Liver (tissue), 9 donors: Measurements from ENCODE around the gene ATL1. TPM values are rescaled to one million over a fixed set of nuclear protein-coding genes. Genes with fewer than 3 reads are reported as not detected.

Experiments used
- DNase-seq: peaks from one replicate; pipeline ENCODE4 v3.0.0-alpha.2; 2017; ENCODE audit warnings: low spot score
- H3K27ac ChIP-seq, 2 donors: one replicate each; pipeline ENCODE4 v1.7.0; 2013; ENCODE audit warnings: inconsistent platforms in 2 of 2, low read length in 2 of 2, control low read depth in 1 of 2, low read depth in 1 of 2, mild to moderate bottlenecking in 1 of 2
- H3K27me3 ChIP-seq, 4 donors: one replicate each; pipeline versions ENCODE4 v1.6.1 to v1.7.0; 2013; ENCODE audit warnings: low read length in 3 of 4, inconsistent platforms in 1 of 4, mild to moderate bottlenecking in 1 of 4, moderate library complexity in 1 of 4; ENCODE audit not compliant: control insufficient read depth in 4 of 4, insufficient read depth in 4 of 4
- H3K36me3 ChIP-seq, 4 donors: one replicate each; pipeline versions ENCODE4 v1.6.1 to v1.7.0; 2013; ENCODE audit warnings: low read length in 3 of 4, mild to moderate bottlenecking in 3 of 4, low read depth in 1 of 4, moderate library complexity in 1 of 4; ENCODE audit not compliant: control insufficient read depth in 4 of 4, insufficient read depth in 3 of 4
- H3K4me1 ChIP-seq, 4 donors: one replicate each; pipeline versions ENCODE4 v1.6.1 to v1.7.0; 2013; ENCODE audit warnings: low read length in 3 of 4, mild to moderate bottlenecking in 3 of 4, moderate library complexity in 1 of 4; ENCODE audit not compliant: control insufficient read depth in 4 of 4, insufficient read depth in 4 of 4
- H3K4me3 ChIP-seq, 3 donors: one replicate each; pipeline versions ENCODE4 v1.6.1 to v1.7.0; 2013; ENCODE audit warnings: low read length in 3 of 3, control low read depth in 1 of 3, low read depth in 1 of 3, mild to moderate bottlenecking in 1 of 3
- H3K9ac ChIP-seq, 2 donors: one replicate each; pipeline ENCODE4 v1.7.0; 2013; ENCODE audit warnings: low read length in 2 of 2, mild to moderate bottlenecking in 2 of 2, moderate library complexity in 2 of 2, control low read depth in 1 of 2, low read depth in 1 of 2
- H3K9me3 ChIP-seq, 4 donors: one replicate each; pipeline versions ENCODE4 v1.6.1 to v1.7.0; 2013; ENCODE audit warnings: low read length in 3 of 4; ENCODE audit not compliant: control insufficient read depth in 4 of 4
- ATF3 ChIP-seq: IDR thresholded peaks from 2 replicates; pipeline ENCODE4 v1.6.1; 2016; ENCODE audit warnings: antibody characterized with exemption
- CTCF ChIP-seq: fragments of 150-350 bp; IDR thresholded peaks from 2 replicates; pipeline ENCODE4 v1.5.1; 2017; ENCODE audit warnings: improper control_type of control experiment, low read depth, low read length; ENCODE audit not compliant: missing input control
- EGR1 ChIP-seq, 2 donors: IDR thresholded peaks; 2 replicates each; pipeline ENCODE4 v1.6.1; 2016 to 2018; ENCODE audit warnings: antibody characterized with exemption in 2 of 2, low read depth in 2 of 2
- FOXA1 ChIP-seq: IDR thresholded peaks from 2 replicates; pipeline ENCODE4 v1.6.1; 2016; ENCODE audit warnings: antibody characterized with exemption
- FOXA2 ChIP-seq: IDR thresholded peaks from 2 replicates; pipeline ENCODE4 v1.6.1; 2016; ENCODE audit warnings: antibody characterized with exemption
- GABPA ChIP-seq, 2 donors: IDR thresholded peaks in 1 of 2; conservative IDR thresholded peaks in 1 of 2; 2 replicates each; pipeline ENCODE4 v1.6.1; 2016; ENCODE audit warnings: antibody characterized with exemption in 2 of 2, mild to moderate bottlenecking in 1 of 2, moderate library complexity in 1 of 2
- HNF4A ChIP-seq, 2 donors: conservative IDR thresholded peaks; 2 replicates each; pipeline ENCODE4 v1.6.1; 2016; ENCODE audit warnings: antibody characterized with exemption in 2 of 2, mild to moderate bottlenecking in 2 of 2
- HNF4G ChIP-seq: IDR thresholded peaks from 2 replicates; pipeline ENCODE4 v1.6.1; 2016; ENCODE audit warnings: antibody characterized with exemption
- JUND ChIP-seq, 2 donors: IDR thresholded peaks; 2 replicates each; pipeline ENCODE4 v1.6.1; 2016; ENCODE audit warnings: antibody characterized with exemption in 2 of 2
- MAX ChIP-seq: IDR thresholded peaks from 2 replicates; pipeline ENCODE4 v1.6.1; 2016; ENCODE audit warnings: antibody characterized with exemption
- NR2F2 ChIP-seq: IDR thresholded peaks from 2 replicates; pipeline ENCODE4 v1.6.1; 2016; ENCODE audit warnings: antibody characterized with exemption
- RAD21 ChIP-seq, 2 donors: IDR thresholded peaks; 2 replicates each; pipeline ENCODE4 v1.6.1; 2016; ENCODE audit warnings: antibody characterized with exemption in 2 of 2, mild to moderate bottlenecking in 2 of 2
- REST ChIP-seq: IDR thresholded peaks from 2 replicates; pipeline ENCODE4 v1.6.1; 2016; ENCODE audit warnings: antibody characterized with exemption, mild to moderate bottlenecking
- RXRA ChIP-seq, 2 donors: IDR thresholded peaks; 2 replicates each; pipeline ENCODE4 v1.6.1; 2017 to 2018; ENCODE audit warnings: antibody characterized with exemption in 2 of 2, mild to moderate bottlenecking in 1 of 2
- SP1 ChIP-seq: IDR thresholded peaks from 2 replicates; pipeline ENCODE4 v1.6.1; 2018; ENCODE audit warnings: antibody characterized with exemption, mild to moderate bottlenecking
- TAF1 ChIP-seq: conservative IDR thresholded peaks from 2 replicates; pipeline ENCODE4 v1.6.1; 2016; ENCODE audit warnings: antibody characterized with exemption, mild to moderate bottlenecking
- YY1 ChIP-seq: IDR thresholded peaks from 2 replicates; pipeline ENCODE4 v1.6.1; 2016; ENCODE audit warnings: antibody characterized with exemption, mild to moderate bottlenecking
- ZBTB33 ChIP-seq: IDR thresholded peaks from 2 replicates; pipeline ENCODE4 v1.6.1; 2016; ENCODE audit warnings: antibody characterized with exemption
- WGBS: extraction: QIAGEN DNeasy Blood & Tissue Kit; methylation state at CpG from one replicate; pipeline ENCODE4 v1.1.7; 2013; 5-methylcytosine and 5-hydroxymethylcytosine counted together
- polyA plus RNA-seq, 2 donors: library from polyadenylated mRNA; stranded (reverse) in 1 of 2; unstranded in 1 of 2; fragments of 200-250 nt in 1 of 2; fragments of >200 nt in 1 of 2; fragmentation: Nextera tagmentation in 1 of 2; extraction: Ambion mirVana in 1 of 2; gene quantifications; one replicate each; pipeline versions ENCODE4 v1.2.1 to v1.2.3, GENCODE V29; 2013 to 2015
- total RNA-seq, 2 donors: library from RNA; depleted of rRNA; stranded (reverse); fragments of >200 nt; gene quantifications; one replicate each; pipeline ENCODE4 v1.2.3, GENCODE V29; 2014
- donor health status: healthy.
- donor health status: healthy.
- donor health status: healthy.
- donor health status: healthy.
- donor health status: healthy.

The ATL1 gene
- total and polyA plus RNA-seq, 4 donors: 0.17 to 0.79 (median 0.47) TPM

GRCh38 chr14:50516091-50516490 lies 43.9 kb upstream of the ATL1 start:
- Histone ChIP-seq H3K9ac (no peak overlapping the region), H3K9me3 (no peaks in the 10 kb centered on the region), H3K27ac (no peak overlapping the region), H3K36me3 (peaks cover 0 to 3% (median 0%) of the 10 kb centered on the region in 4 donors), H3K27me3 (no peaks in the 10 kb centered on the region), H3K4me3 (no peak overlapping the region), H3K4me1 (no peaks in the 10 kb centered on the region)
- WGBS: 96% methylated on average over 2 of the region's 2 CpGs
- no peak for DNase-seq
- TF ChIP-seq YY1 (no peak), EGR1 (IDR thresholded peaks at IDR 0.05; ENCODE audit: low read depth in 2 of 2) (no peak), RAD21 (IDR thresholded peaks at IDR 0.05) (no peak), RXRA (IDR thresholded peaks at IDR 0.05) (no peak), HNF4G (no peak), HNF4A (conservative IDR thresholded peaks at IDR 0.05) (no peak), ZBTB33 (no peak), TAF1 (no peak), NR2F2 (no peak), JUND (IDR thresholded peaks at IDR 0.05) (no peak), FOXA2 (no peak), SP1 (no peak), GABPA (IDR thresholded peaks at IDR 0.05 in 1 of 2, conservative IDR thresholded peaks at IDR 0.05 in 1 of 2) (no peak), FOXA1 (no peak), CTCF (no peak), MAX (no peak), REST (no peak), ATF3 (no peak)
